ENCODE measurements around the gene ZFR.

DNA sequence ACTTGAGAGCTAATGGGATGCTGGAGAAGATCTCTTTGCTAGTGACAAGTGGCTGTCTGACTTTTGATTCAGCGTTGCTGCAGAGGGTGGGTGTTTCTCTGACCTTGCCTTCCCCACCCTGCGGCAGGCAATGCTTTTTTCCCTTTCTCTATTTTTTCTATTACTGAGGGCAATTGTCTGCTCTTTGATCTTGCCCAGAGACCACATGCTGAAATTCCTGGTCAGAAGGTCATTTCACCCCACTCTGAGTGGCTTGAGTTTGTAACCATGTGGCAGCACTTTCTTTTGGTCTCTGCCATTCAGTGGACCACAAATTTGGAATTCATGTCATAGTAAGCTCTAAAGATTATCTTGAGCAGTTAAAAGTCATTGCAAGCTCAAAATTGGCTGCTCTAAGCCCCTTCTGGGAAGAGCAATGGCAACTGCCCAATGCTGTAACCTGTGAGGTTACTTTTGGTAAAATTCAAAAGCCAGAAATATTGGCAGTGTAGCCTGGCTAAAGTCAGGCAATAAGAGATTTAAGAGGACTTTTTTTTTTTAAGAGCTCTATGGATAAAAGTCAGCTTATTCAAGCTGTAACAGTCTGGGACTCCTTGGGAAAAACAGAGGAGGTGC is 101.4 kb downstream of the ZFR start:
- TF ChIP-seq, protein P1, sequence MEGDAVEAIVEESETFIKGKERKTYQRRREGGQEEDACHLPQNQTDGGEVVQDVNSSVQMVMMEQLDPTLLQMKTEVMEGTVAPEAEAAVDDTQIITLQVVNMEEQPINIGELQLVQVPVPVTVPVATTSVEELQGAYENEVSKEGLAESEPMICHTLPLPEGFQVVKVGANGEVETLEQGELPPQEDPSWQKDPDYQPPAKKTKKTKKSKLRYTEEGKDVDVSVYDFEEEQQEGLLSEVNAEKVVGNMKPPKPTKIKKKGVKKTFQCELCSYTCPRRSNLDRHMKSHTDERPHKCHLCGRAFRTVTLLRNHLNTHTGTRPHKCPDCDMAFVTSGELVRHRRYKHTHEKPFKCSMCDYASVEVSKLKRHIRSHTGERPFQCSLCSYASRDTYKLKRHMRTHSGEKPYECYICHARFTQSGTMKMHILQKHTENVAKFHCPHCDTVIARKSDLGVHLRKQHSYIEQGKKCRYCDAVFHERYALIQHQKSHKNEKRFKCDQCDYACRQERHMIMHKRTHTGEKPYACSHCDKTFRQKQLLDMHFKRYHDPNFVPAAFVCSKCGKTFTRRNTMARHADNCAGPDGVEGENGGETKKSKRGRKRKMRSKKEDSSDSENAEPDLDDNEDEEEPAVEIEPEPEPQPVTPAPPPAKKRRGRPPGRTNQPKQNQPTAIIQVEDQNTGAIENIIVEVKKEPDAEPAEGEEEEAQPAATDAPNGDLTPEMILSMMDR (IDR thresholded peaks at IDR 0.05): no peak
- no peak for TF ChIP-seq POLR2A (IDR thresholded peaks at IDR 0.05)

Data from esophagus squamous epithelium (tissue), 4 donors.